HepG2 (cell line): Measurements from ENCODE around the gene SULT1A3. TPM values are rescaled to one million over a fixed set of nuclear protein-coding genes. Genes with fewer than 3 reads are reported as not detected.
"Not testable (repeated sequence)": the region's sequence is repeated elsewhere in the genome, so short reads cannot be mapped to it uniquely, and the experiment has no call there.

ENCODE experiments used
- ATAC-seq: fragments of 200-7000 bp; cut with Tn5 transposase; 3 replicates; pipeline ENCODE4 v1.9.1; 2020; ENCODE audit warnings: mild to moderate bottlenecking, moderate library complexity
- BruUV-seq: library from RNA; stranded (reverse); fragments of 400-500 nt; replicated peaks from 2 replicates; lab custom pipeline; 2021; lab: Mats Ljungman, UMichigan
- CTCF ChIA-PET: fragments of 300-600 bp; formaldehyde crosslinking; extraction: SDS; loops from one replicate; lab custom pipeline; 2021; ENCODE audit warnings: low total read pairs, inconsistent platforms, low intra/inter-chr PET ratio; lab: Yijun Ruan, JAX
- POLR2A ChIA-PET: fragments of 350-600 bp; sonication (Branson Sonifier 250); formaldehyde crosslinking; loops from one replicate; lab custom pipeline; 2020; ENCODE audit warnings: antibody characterized with exemption, inconsistent platforms; lab: Yijun Ruan, JAX
- DNase-seq: peaks from one replicate; pipeline ENCODE4 v3.0.0-alpha.2; 2015; ENCODE audit warnings: low spot score
- FAIRE-seq: peaks from 3 replicates; lab custom pipeline; 2011; peaks lifted over from hg19 to GRCh38; lab: Jason Lieb, UNC
- H2AFZ ChIP-seq: one replicate; pipeline ENCODE4 v1.6.1; 2011; ENCODE audit warnings: low read length, inconsistent platforms
- H3K27ac ChIP-seq: fragments of 300-600 bp; 3 replicates; pipeline ENCODE4 v1.8.0; 2011; ENCODE audit warnings: mixed run types, mild to moderate bottlenecking, mixed read lengths, low read length, inconsistent platforms; ENCODE audit not compliant: insufficient read depth; ENCODE audit errors: extremely low read length
- H3K27me3 ChIP-seq, 2 experiments: fragments of 200-600 bp in 1 of 2; 2 replicates in 1 of 2; 3 replicates in 1 of 2; pipeline versions ENCODE4 v1.6.0 to v1.8.0; 2011; ENCODE audit warnings: low read length in 2 of 2, mild to moderate bottlenecking in 2 of 2, moderate library complexity in 2 of 2, inconsistent platforms in 1 of 2; ENCODE audit not compliant: insufficient read depth in 2 of 2, control insufficient read depth in 1 of 2
- H3K36me3 ChIP-seq, 2 experiments: fragments of 200-600 bp in 1 of 2; replicated peaks in 1 of 2; 2 replicates in 1 of 2; 3 replicates in 1 of 2; pipeline versions ENCODE4 v1.5.1 to v1.8.0; 2011; ENCODE audit warnings: low read length in 2 of 2, inconsistent platforms in 1 of 2; ENCODE audit not compliant: insufficient read depth in 2 of 2, control insufficient read depth in 1 of 2
- H3K4me1 ChIP-seq: 2 replicates; pipeline ENCODE4 v1.5.1; 2012; ENCODE audit warnings: low read length, inconsistent platforms; ENCODE audit not compliant: insufficient read depth
- H3K4me2 ChIP-seq: 2 replicates; pipeline ENCODE4 v1.6.0; 2011; ENCODE audit warnings: low read depth, low read length, inconsistent platforms
- H3K4me3 ChIP-seq, 3 experiments: fragments of 200-600 bp in 1 of 3; sonication (generic), shearing (Covaris generic) in 1 of 3; replicated peaks in 1 of 3; 2 replicates each; pipeline ENCODE4 v1.5.1; 2011 to 2016; ENCODE audit warnings: low read length in 3 of 3, inconsistent platforms in 2 of 3, low read depth in 2 of 3, mild to moderate bottlenecking in 2 of 3, control low read depth in 1 of 3, mixed read lengths in 1 of 3; ENCODE audit not compliant: insufficient read depth in 1 of 3
- H3K79me2 ChIP-seq: one replicate; pipeline ENCODE4 v1.6.1; 2011; ENCODE audit warnings: low read length, inconsistent platforms; ENCODE audit not compliant: insufficient read depth
- H3K9ac ChIP-seq: 2 replicates; pipeline ENCODE4 v1.6.0; 2011; ENCODE audit warnings: mild to moderate bottlenecking, low read depth, low read length, inconsistent platforms; ENCODE audit not compliant: insufficient read depth
- H3K9me3 ChIP-seq: 2 replicates; pipeline ENCODE4 v1.5.1; 2012; ENCODE audit warnings: mild to moderate bottlenecking, low read length
- H4K20me1 ChIP-seq: 2 replicates; pipeline ENCODE4 v1.6.0; 2011; ENCODE audit warnings: inconsistent platforms, mild to moderate bottlenecking, low read length, moderate library complexity; ENCODE audit not compliant: insufficient read depth
- WGBS: methylation state at CpG from one replicate; pipeline ENCODE4 v1.1.6; 2017; ENCODE audit warnings: low lambda C conversion rate; 5-methylcytosine and 5-hydroxymethylcytosine counted together
- in situ Hi-C: cut with HindIII; loops from 2 replicates; pipeline ENCODE4 v1.10.0; 2017; ENCODE audit warnings: low pct_unique_long_range_greater_than_20kb; ENCODE audit not compliant: extremely low pct_ligation_motif_present
- intact Hi-C: fragments of 100-400 bp; cut with micrococcal nuclease; formaldehyde crosslinking; loops from one replicate; pipeline ENCODE4 v1.10.0; 2022; ENCODE audit not compliant: unreplicated experiment
- polyA plus RNA-seq, 8 experiments: library from polyadenylated mRNA; depleted of rRNA in 3 of 8; stranded (reverse) in 7 of 8; unstranded in 1 of 8; fragments of >200 nt; fragmentation: Illumina TruSeq in 4 of 8; extraction: Trizol in 4 of 8; gene quantifications; 2 replicates each; pipeline versions ENCODE4 v1.2.1 to v1.2.3, GENCODE V29; 2011 to 2016; ENCODE audit warnings: low read depth in 4 of 8, missing spikeins in 1 of 8, mixed read lengths in 1 of 8; ENCODE audit not compliant: insufficient read depth in 1 of 8
- small RNA-seq, 3 experiments: library from RNA; depleted of rRNA; stranded (forward); fragments of <200 nt; gene quantifications; one replicate each; pipeline ENCODE3, GENCODE V24; 2012; ENCODE audit warnings: low read depth in 2 of 3, low replicate concordance in 1 of 3; ENCODE audit not compliant: insufficient read length in 3 of 3, insufficient read depth in 2 of 3
- total RNA-seq, 5 experiments: library from RNA; depleted of rRNA; stranded (reverse); fragments of >200 nt; fragmentation: Illumina TruSeq; extraction: Trizol; gene quantifications; 2 replicates each; pipeline ENCODE4 v1.2.3, GENCODE V29; 2016; ENCODE audit warnings: low read depth in 1 of 5

SULT1A3 gene
- total and polyA plus RNA-seq, 2 of the 13 experiments (the other 11 are each of a cell fraction or from before 2014, with no cell fraction given), result 21.0 to 28.3 TPM

DNA sequence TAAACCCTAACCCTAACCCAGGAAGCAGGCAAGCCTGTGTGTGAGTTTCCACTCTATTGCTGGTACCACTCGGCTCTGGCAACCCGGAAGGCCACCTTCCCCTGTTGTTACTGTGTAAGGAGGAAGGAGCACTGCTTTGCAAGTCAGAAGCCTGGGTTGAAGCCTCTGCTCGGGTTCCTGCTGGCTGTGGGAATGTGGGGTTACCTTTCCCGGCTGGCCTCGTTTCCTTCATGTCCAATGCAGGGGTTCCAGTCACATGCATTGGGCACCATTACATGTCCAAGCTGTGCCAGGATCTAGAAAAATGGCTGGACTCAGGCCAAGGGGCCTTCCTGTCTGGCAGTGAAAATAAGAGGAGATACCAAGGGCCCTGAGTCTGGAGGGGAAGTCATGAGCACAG lies 18.0 kb downstream of the SULT1A3 start:
- H3K79me2 ChIP-seq, POLR2A ChIA-PET, H3K9me3 ChIP-seq, H3K27ac ChIP-seq, intact Hi-C loops, H2AFZ ChIP-seq, CTCF ChIA-PET, FAIRE-seq, H3K4me2 ChIP-seq, H3K9ac ChIP-seq, H3K4me3 ChIP-seq, H4K20me1 ChIP-seq, H3K36me3 ChIP-seq, BruUV-seq, DNase-seq, H3K4me1 ChIP-seq, in situ Hi-C loops, ATAC-seq, H3K27me3 ChIP-seq: not testable (repeated sequence)
- 18% methylated on average over 3 of the region's 5 CpGs for WGBS

DNA sequence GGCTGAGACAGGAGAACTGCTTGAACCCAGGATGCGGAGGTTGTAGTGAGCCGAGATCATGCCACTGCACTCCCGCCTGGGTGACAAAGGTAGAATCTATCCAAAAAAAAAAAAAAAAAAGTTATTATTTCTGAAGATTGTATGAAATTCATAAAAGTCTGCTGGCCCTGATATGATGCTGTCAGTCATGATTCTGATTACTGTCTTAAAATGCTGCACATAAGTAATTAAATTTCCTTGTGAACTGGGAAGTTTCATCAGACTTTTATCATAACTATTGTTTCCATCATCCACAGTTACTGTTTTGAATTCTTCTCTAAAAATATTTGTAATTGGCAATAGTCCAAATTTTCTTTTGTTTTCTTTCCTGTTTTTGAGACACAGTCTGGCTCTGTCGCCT lies 49.3 kb downstream of the SULT1A3 start, which contains the start of gene NPIPB13:
Gene NPIPB13, minus strand, starts transcription at position 101 of the 400 bp plus-strand sequence. CDS start 2,906 bp downstream, outside the sequence.
- DNase-seq, H3K9ac ChIP-seq, BruUV-seq, H3K27ac ChIP-seq, H2AFZ ChIP-seq, intact Hi-C loops, ATAC-seq, in situ Hi-C loops, H3K4me1 ChIP-seq, H3K4me3 ChIP-seq, H3K36me3 ChIP-seq, H4K20me1 ChIP-seq, H3K27me3 ChIP-seq, FAIRE-seq, H3K4me2 ChIP-seq, CTCF ChIA-PET, H3K79me2 ChIP-seq, POLR2A ChIA-PET, H3K9me3 ChIP-seq: not testable (repeated sequence)
- no CpG with 5 or more reads among the region's 4 CpGs for WGBS

Small RNAs within 50 kb of the gene (small RNA-seq; reads per million reads assigned to genes)
- 0 reads per million in 3 experiments for gene AC106782.4

Other genes starting within 250 kb of the SULT1A3 start
- 64.5 and 105 TPM in 2 replicates for gene TMEM219, start 237.2 kb upstream of the SULT1A3 start, total RNA-seq (2016; rRNA removed; fragmentation: Illumina TruSeq; extraction: Trizol)
- gene TMEM219, start 237.2 kb upstream of the SULT1A3 start, polyA plus RNA-seq (2011; rRNA removed), result 115 and 151 TPM in 2 replicates
- 27.6 and 43.2 TPM in 2 replicates for gene TAOK2, start 225.4 kb upstream of the SULT1A3 start, total RNA-seq (2016; rRNA removed; fragmentation: Illumina TruSeq; extraction: Trizol)
- 17.4 and 24.8 TPM in 2 replicates for gene TAOK2, start 225.4 kb upstream of the SULT1A3 start, polyA plus RNA-seq (2011; rRNA removed)
- gene HIRIP3, start 203.6 kb upstream of the SULT1A3 start, total RNA-seq (2016; rRNA removed; fragmentation: Illumina TruSeq; extraction: Trizol), result 17.2 and 17.3 TPM in 2 replicates
- gene HIRIP3, start 203.6 kb upstream of the SULT1A3 start, polyA plus RNA-seq (2011; rRNA removed), result 12.6 and 16.3 TPM in 2 replicates
- 39.5 and 45.6 TPM in 2 replicates for gene INO80E, start 203.0 kb upstream of the SULT1A3 start, total RNA-seq (2016; rRNA removed; fragmentation: Illumina TruSeq; extraction: Trizol)
- gene INO80E, start 203.0 kb upstream of the SULT1A3 start, polyA plus RNA-seq (2011; rRNA removed), result 25.8 and 28.4 TPM in 2 replicates
- gene DOC2A, start 188.2 kb upstream of the SULT1A3 start, total RNA-seq (2016; rRNA removed; fragmentation: Illumina TruSeq; extraction: Trizol), result 0.15 and 0.21 TPM in 2 replicates
- gene DOC2A, start 188.2 kb upstream of the SULT1A3 start, polyA plus RNA-seq (2011; rRNA removed), result 0.55 and 1.4 TPM in 2 replicates
- not detected in 2 replicates for gene C16orf92, start 176.1 kb upstream of the SULT1A3 start, total RNA-seq (2016; rRNA removed; fragmentation: Illumina TruSeq; extraction: Trizol)
- gene C16orf92, start 176.1 kb upstream of the SULT1A3 start, polyA plus RNA-seq (2011; rRNA removed), result not detected in 2 replicates
- not detected in 2 replicates for gene TLCD3B, start 168.0 kb upstream of the SULT1A3 start, total RNA-seq (2016; rRNA removed; fragmentation: Illumina TruSeq; extraction: Trizol)
- gene TLCD3B, start 168.0 kb upstream of the SULT1A3 start, polyA plus RNA-seq (2011; rRNA removed), result 0.24 TPM in 1 of 2 replicates, not detected in the other
- 925 and 999 TPM in 2 replicates for gene ALDOA, start 133.5 kb upstream of the SULT1A3 start, total RNA-seq (2016; rRNA removed; fragmentation: Illumina TruSeq; extraction: Trizol)
- gene ALDOA, start 133.5 kb upstream of the SULT1A3 start, polyA plus RNA-seq (2011; rRNA removed), result 1,884 and 1,912 TPM in 2 replicates
- gene PPP4C, start 123.3 kb upstream of the SULT1A3 start, total RNA-seq (2016; rRNA removed; fragmentation: Illumina TruSeq; extraction: Trizol), result 176 and 177 TPM in 2 replicates
- 220 and 272 TPM in 2 replicates for gene PPP4C, start 123.3 kb upstream of the SULT1A3 start, polyA plus RNA-seq (2011; rRNA removed)
- gene TBX6, start 107.3 kb upstream of the SULT1A3 start, total RNA-seq (2016; rRNA removed; fragmentation: Illumina TruSeq; extraction: Trizol), result 0.24 TPM in 1 of 2 replicates, not detected in the other
- gene TBX6, start 107.3 kb upstream of the SULT1A3 start, polyA plus RNA-seq (2011; rRNA removed), result 0.42 and 0.51 TPM in 2 replicates
- gene YPEL3, start 103.0 kb upstream of the SULT1A3 start, total RNA-seq (2016; rRNA removed; fragmentation: Illumina TruSeq; extraction: Trizol), result 4.8 and 5.4 TPM in 2 replicates
- 47.0 and 63.6 TPM in 2 replicates for gene YPEL3, start 103.0 kb upstream of the SULT1A3 start, polyA plus RNA-seq (2011; rRNA removed)
- 14.3 and 20.6 TPM in 2 replicates for gene GDPD3, start 85.7 kb upstream of the SULT1A3 start, total RNA-seq (2016; rRNA removed; fragmentation: Illumina TruSeq; extraction: Trizol)
- 18.7 and 21.2 TPM in 2 replicates for gene GDPD3, start 85.7 kb upstream of the SULT1A3 start, polyA plus RNA-seq (2011; rRNA removed)
- 27.7 and 32.5 TPM in 2 replicates for gene MAPK3, start 76.0 kb upstream of the SULT1A3 start, total RNA-seq (2016; rRNA removed; fragmentation: Illumina TruSeq; extraction: Trizol)
- 168 and 206 TPM in 2 replicates for gene MAPK3, start 76.0 kb upstream of the SULT1A3 start, polyA plus RNA-seq (2011; rRNA removed)
- 5.4 and 6.5 TPM in 2 replicates for gene CORO1A, start 15.7 kb upstream of the SULT1A3 start, total RNA-seq (2016; rRNA removed; fragmentation: Illumina TruSeq; extraction: Trizol)
- 9.5 and 12.9 TPM in 2 replicates for gene CORO1A, start 15.7 kb upstream of the SULT1A3 start, polyA plus RNA-seq (2011; rRNA removed)
- gene BOLA2B, start 5.6 kb upstream of the SULT1A3 start, total RNA-seq (2016; rRNA removed; fragmentation: Illumina TruSeq; extraction: Trizol), result 295 and 354 TPM in 2 replicates
- 63.8 and 97.0 TPM in 2 replicates for gene BOLA2B, start 5.6 kb upstream of the SULT1A3 start, polyA plus RNA-seq (2011; rRNA removed)
- gene SLX1A, start 5.4 kb upstream of the SULT1A3 start, total RNA-seq (2016; rRNA removed; fragmentation: Illumina TruSeq; extraction: Trizol), result 13.4 and 37.1 TPM in 2 replicates
- 9.1 and 12.0 TPM in 2 replicates for gene SLX1A, start 5.4 kb upstream of the SULT1A3 start, polyA plus RNA-seq (2011; rRNA removed)
- gene NPIPB13, start 49.2 kb downstream of the SULT1A3 start, total RNA-seq (2016; rRNA removed; fragmentation: Illumina TruSeq; extraction: Trizol), result 1.00 and 1.3 TPM in 2 replicates
- gene NPIPB13, start 49.2 kb downstream of the SULT1A3 start, polyA plus RNA-seq (2011; rRNA removed), result 2.7 and 4.4 TPM in 2 replicates
- gene CD2BP2, start 156.1 kb downstream of the SULT1A3 start, total RNA-seq (2016; rRNA removed; fragmentation: Illumina TruSeq; extraction: Trizol), result 54.6 and 69.9 TPM in 2 replicates
- gene CD2BP2, start 156.1 kb downstream of the SULT1A3 start, polyA plus RNA-seq (2011; rRNA removed), result 24.9 and 27.3 TPM in 2 replicates
- gene TBC1D10B, start 171.2 kb downstream of the SULT1A3 start, total RNA-seq (2016; rRNA removed; fragmentation: Illumina TruSeq; extraction: Trizol), result 20.8 and 24.8 TPM in 2 replicates
- 15.7 and 16.4 TPM in 2 replicates for gene TBC1D10B, start 171.2 kb downstream of the SULT1A3 start, polyA plus RNA-seq (2011; rRNA removed)
- gene MYL11, start 175.5 kb downstream of the SULT1A3 start, total RNA-seq (2016; rRNA removed; fragmentation: Illumina TruSeq; extraction: Trizol), result not detected in 2 replicates
- gene MYL11, start 175.5 kb downstream of the SULT1A3 start, polyA plus RNA-seq (2011; rRNA removed), result not detected in 2 replicates
- 0.18 and 0.27 TPM in 2 replicates for gene SEPTIN1, start 183.3 kb downstream of the SULT1A3 start, total RNA-seq (2016; rRNA removed; fragmentation: Illumina TruSeq; extraction: Trizol)
- 0.67 and 0.94 TPM in 2 replicates for gene SEPTIN1, start 183.3 kb downstream of the SULT1A3 start, polyA plus RNA-seq (2011; rRNA removed)
- 10.9 and 12.3 TPM in 2 replicates for gene ZNF48, start 196.2 kb downstream of the SULT1A3 start, total RNA-seq (2016; rRNA removed; fragmentation: Illumina TruSeq; extraction: Trizol)
- 9.9 and 11.7 TPM in 2 replicates for gene ZNF48, start 196.2 kb downstream of the SULT1A3 start, polyA plus RNA-seq (2011; rRNA removed)
- 10.9 and 11.8 TPM in 2 replicates for gene ZNF771, start 208.4 kb downstream of the SULT1A3 start, total RNA-seq (2016; rRNA removed; fragmentation: Illumina TruSeq; extraction: Trizol)
- 5.0 and 5.4 TPM in 2 replicates for gene ZNF771, start 208.4 kb downstream of the SULT1A3 start, polyA plus RNA-seq (2011; rRNA removed)
- 74.4 and 105 TPM in 2 replicates for gene DCTPP1, start 230.8 kb downstream of the SULT1A3 start, total RNA-seq (2016; rRNA removed; fragmentation: Illumina TruSeq; extraction: Trizol)
- 52.9 and 54.8 TPM in 2 replicates for gene DCTPP1, start 230.8 kb downstream of the SULT1A3 start, polyA plus RNA-seq (2011; rRNA removed)
- gene SEPHS2, start 246.6 kb downstream of the SULT1A3 start, total RNA-seq (2016; rRNA removed; fragmentation: Illumina TruSeq; extraction: Trizol), result 20.7 and 56.3 TPM in 2 replicates
- gene SEPHS2, start 246.6 kb downstream of the SULT1A3 start, polyA plus RNA-seq (2011; rRNA removed), result 127 and 128 TPM in 2 replicates